BJ (cell line): Measurements from ENCODE around the gene CHD1. TPM values are rescaled to one million over a fixed set of nuclear protein-coding genes. Genes with fewer than 3 reads are reported as not detected.
A peak's percentile ranks its signal among the peaks of the same experiment; 100 is the strongest.

Experiments used
- CTCF ChIA-PET: fragments of 350-600 bp; formaldehyde crosslinking; extraction: SDS; loops from one replicate; lab custom pipeline; 2021; ENCODE audit warnings: antibody characterized with exemption, inconsistent platforms; lab: Yijun Ruan, JAX
- POLR2A ChIA-PET: fragments of 300-600 bp; sonication (Branson Sonifier 250); formaldehyde crosslinking; extraction: SDS; loops from one replicate; lab custom pipeline; 2021; ENCODE audit warnings: antibody characterized with exemption; lab: Charles Lee
- DNase-seq: peaks from one replicate; pipeline ENCODE4 v3.0.0-alpha.2; 2011; ENCODE audit warnings: low read depth
- H3K27me3 ChIP-seq: 2 replicates; pipeline ENCODE4 v1.6.0; 2011; ENCODE audit warnings: low read length; ENCODE audit not compliant: control insufficient read depth, insufficient read depth
- H3K36me3 ChIP-seq: 2 replicates; pipeline ENCODE4 v1.5.1; 2011; ENCODE audit warnings: low read length; ENCODE audit not compliant: control insufficient read depth, insufficient read depth
- H3K4me3 ChIP-seq: 2 replicates; pipeline ENCODE4 v1.5.1; 2011; ENCODE audit warnings: low read depth, mild to moderate bottlenecking, control low read depth, low read length
- CTCF ChIP-seq: IDR thresholded peaks from 2 replicates; pipeline ENCODE4 v1.5.1; 2011; ENCODE audit warnings: low read depth, mild to moderate bottlenecking, control low read depth, inconsistent platforms, low read length, moderate library complexity; ENCODE audit not compliant: insufficient read depth
- polyA minus RNA-seq: library from RNA; depleted of rRNA, polyadenylated mRNA; stranded (reverse); fragments of >200 nt; gene quantifications from 2 replicates; pipeline ENCODE4 v1.2.3, GENCODE V29; 2011; rRNA and poly(A)+ RNA removed
- polyA plus RNA-seq: library from polyadenylated mRNA; depleted of rRNA; stranded (reverse); fragments of >200 nt; gene quantifications from 2 replicates; pipeline ENCODE4 v1.2.3, GENCODE V29; 2011; rRNA removed

Gene CHD1
- polyA plus RNA-seq = 6.5 and 13.5 TPM in 2 replicates
- polyA minus RNA-seq = 9.1 and 11.2 TPM in 2 replicates

GRCh38 chr5:98928873-98929709 is at the start of gene CHD1:
CHD1 (minus strand) TSS chr5:98929007; CDS start chr5:98926386, 2,621 bp downstream.
- POLR2A ChIA-PET = interaction anchor here (0.7 kb wide), 1 partner anchor 16 kb away, joined by 3 read pairs; no protein-coding TSS in a partner anchor
- no peak for TF ChIP-seq CTCF
- CTCF ChIA-PET = no interaction called here
- H3K36me3 ChIP-seq = no peaks in the 10 kb centered on the region; the same call in 1 of the 2 replicates
- peak; percentile 86 for DNase-seq
- H3K4me3 ChIP-seq = peak within 1 kb of the TSS; percentile 74
- no peaks in the 10 kb centered on the region for H3K27me3 ChIP-seq

- Histone ChIP-seq H3K4me3 (no peak overlapping the region), H3K36me3 (no peaks in the 10 kb centered on the region), H3K27me3 (no peaks in the 10 kb centered on the region)
- TF ChIP-seq CTCF = no peak
- DNase-seq = no peak
- POLR2A ChIA-PET = no interaction called here
- CTCF ChIA-PET = no interaction called here
Observed at GRCh38 chr5:98978528-98978927, 49.7 kb upstream of the CHD1 start.

- Histone ChIP-seq H3K4me3 (no peak overlapping the region), H3K36me3 (no peaks in the 10 kb centered on the region), H3K27me3 (no peaks in the 10 kb centered on the region)
- ChIA-PET CTCF (interaction anchor here (0.9 to 1.2 kb wide), 2 partner anchors 14 to 32 kb away, joined by 3 read pairs; no protein-coding TSS in a partner anchor), POLR2A (no interaction called here)
- TF ChIP-seq CTCF = no peak
- DNase-seq = no peak
Observed at GRCh38 chr5:98977723-98978122, 48.9 kb upstream of the CHD1 start.

- CTCF ChIA-PET = no interaction called here
- no peak for DNase-seq
- no peak for TF ChIP-seq CTCF
- H3K4me3 ChIP-seq = no peak overlapping the region
- H3K36me3 ChIP-seq = no peaks in the 10 kb centered on the region
- POLR2A ChIA-PET = no interaction called here
- no peaks in the 10 kb centered on the region for H3K27me3 ChIP-seq
Observed at GRCh38 chr5:98975682-98976407, 47.0 kb upstream of the CHD1 start.

GRCh38 chr5:98975223-98975622 is 46.4 kb upstream of the CHD1 start:
- no peak for DNase-seq
- H3K27me3 ChIP-seq = no peaks in the 10 kb centered on the region
- H3K36me3 ChIP-seq = no peaks in the 10 kb centered on the region
- POLR2A ChIA-PET = no interaction called here
- no peak overlapping the region for H3K4me3 ChIP-seq
- no peak for TF ChIP-seq CTCF
- CTCF ChIA-PET = no interaction called here
